Measurements from ENCODE around the gene GNAS-AS1. TPM values are rescaled to one million over a fixed set of nuclear protein-coding genes. Genes with fewer than 3 reads are reported as not detected.

GNAS-AS1 gene
- total RNA-seq, 1 donor from 2014 or later = 1.5 TPM

- DNase-seq (ENCODE audit: low spot score) = no peak
- ATAC-seq = no peak
Measured at GRCh38 chr20:58774214-58774613, 76.5 kb downstream of the GNAS-AS1 start.

GRCh38 chr20:58772786-58773185 is 77.9 kb downstream of the GNAS-AS1 start:
- intact Hi-C loops (cut with DNase I) = no loop called here
- DNase-seq (ENCODE audit: low spot score) (no peak), ATAC-seq (no peak)

More at GRCh38 chr20:58774214-58774613, 76.5 kb downstream of the GNAS-AS1 start:
- intact Hi-C loops (cut with DNase I) = no loop called here

Small RNA genes lying within 50 kb of the gene (microRNA-seq; reads per million reads assigned to microRNA genes)
- not detected for gene MIR298

Other genes with a start within 250 kb of the GNAS-AS1 start
- gene STX16, start 199.6 kb downstream of the GNAS-AS1 start, total RNA-seq = 78.7 TPM
- 47.5 TPM for gene NPEPL1, start 158.1 kb downstream of the GNAS-AS1 start, total RNA-seq
- 617 TPM for gene GNAS, start 1.8 kb upstream of the GNAS-AS1 start, total RNA-seq
- 50.7 TPM for gene NELFCD, start 130.4 kb upstream of the GNAS-AS1 start, total RNA-seq
- 151 TPM for gene CTSZ, start 156.4 kb upstream of the GNAS-AS1 start, total RNA-seq
- 1.0 TPM for gene TUBB1, start 168.5 kb upstream of the GNAS-AS1 start, total RNA-seq
- 38.4 TPM for gene ATP5F1E, start 181.4 kb upstream of the GNAS-AS1 start, total RNA-seq
- gene PRELID3B, start 191.9 kb upstream of the GNAS-AS1 start, total RNA-seq = 30.5 TPM

Data from sciatic nerve (tissue), 2 donors.